CD4-positive, alpha-beta T cell treated with Interleukin-4 for 1 hour (primary cell): ENCODE data around the gene RAB29.

Source experiments
- DNase-seq, 2 donors: peaks; one replicate each; pipeline ENCODE4 v3.0.0-alpha.2; 2020 to 2022

RAB29 gene

DNA sequence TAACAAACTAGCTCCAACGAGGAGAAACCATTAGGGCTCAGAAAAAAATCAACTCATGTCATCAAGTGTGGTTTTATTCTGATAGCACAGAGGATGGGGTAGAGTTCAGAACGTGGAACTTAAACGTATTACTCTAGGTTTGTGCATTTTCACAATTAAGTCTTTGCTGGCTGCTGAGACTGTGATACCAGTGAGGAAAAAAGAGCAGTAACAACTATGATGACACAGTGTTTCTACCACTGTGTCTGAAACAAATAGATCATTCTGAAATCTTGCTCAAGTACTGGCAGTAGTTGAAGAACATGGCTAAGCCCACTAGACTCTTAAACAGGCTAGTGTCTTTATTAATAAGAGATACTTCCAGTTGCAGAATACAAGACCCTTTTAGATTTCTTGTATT is 56.3 kb downstream of the RAB29 start:
- DNase-seq, result no peak
